Stomach (tissue), 19 donors: ENCODE measurements around the gene GPBP1. TPM values are rescaled to one million over a fixed set of nuclear protein-coding genes. Genes with fewer than 3 reads are reported as not detected.
A peak's percentile ranks its signal among the peaks of the same experiment; 100 is the strongest.

Source experiments
- DNase-seq, 2 donors: peaks; one replicate each; pipeline versions ENCODE4 v3.0.0 to v3.0.0-alpha.2; 2013 to 2019
- H3K27ac ChIP-seq, 5 donors: fragments of 200-600 bp in 4 of 5; sonication (generic) in 4 of 5; one replicate each; pipeline ENCODE4 v1.5.1; 2013 to 2019; ENCODE audit warnings: mild to moderate bottlenecking in 1 of 5, moderate library complexity in 1 of 5
- H3K27me3 ChIP-seq, 3 donors: fragments of 200-600 bp; sonication (generic); one replicate each; pipeline ENCODE4 v1.5.1; 2017 to 2019; ENCODE audit warnings: mixed run types in 1 of 3
- H3K36me3 ChIP-seq, 4 donors: fragments of 200-600 bp; sonication (generic); 1 replicate in 3 of 4; 2 replicates in 1 of 4; pipeline ENCODE4 v1.5.1; 2016 to 2019
- H3K4me1 ChIP-seq, 4 donors: fragments of 200-600 bp; sonication (generic); one replicate each; pipeline ENCODE4 v1.5.1; 2016 to 2019
- H3K4me3 ChIP-seq, 4 donors: fragments of 200-600 bp; sonication (generic) in 3 of 4; one replicate each; pipeline ENCODE4 v1.5.1; 2016 to 2019; ENCODE audit warnings: mild to moderate bottlenecking in 1 of 4
- H3K9me3 ChIP-seq, 4 donors: fragments of 200-600 bp; sonication (generic); one replicate each; pipeline ENCODE4 v1.5.1; 2016 to 2019
- EP300 ChIP-seq: sonication (generic); formaldehyde crosslinking; IDR thresholded peaks from one replicate; pipeline ENCODE4 v1.6.1; 2017; ENCODE audit warnings: antibody characterized with exemption
- POLR2A ChIP-seq, 4 donors: fragments of 450-650 bp; IDR thresholded peaks; one replicate each; pipeline ENCODE4 v1.6.1; 2016; ENCODE audit warnings: antibody characterized with exemption in 4 of 4, control low read depth in 2 of 4, mild to moderate bottlenecking in 1 of 4, moderate library complexity in 1 of 4
- POLR2AphosphoS5 ChIP-seq, 3 donors: sonication (generic); formaldehyde crosslinking; IDR thresholded peaks; one replicate each; pipeline ENCODE4 v1.6.1; 2016; ENCODE audit warnings: antibody characterized with exemption in 3 of 3
- WGBS, 5 donors: extraction: QIAGEN DNeasy Blood & Tissue Kit in 3 of 5; methylation state at CpG; one replicate each; pipeline versions ENCODE4 v1.1.5 to v1.1.7; 2013 to 2018; 5-methylcytosine and 5-hydroxymethylcytosine counted together
- intact Hi-C: fragments of 100-400 bp; cut with DNase I; formaldehyde crosslinking; loops from one replicate; pipeline ENCODE4 v1.15.1; 2023; ENCODE audit warnings: low total_unique reads
- long read RNA-seq, 10 donors: transcript quantifications; one replicate each; lab custom pipeline, GENCODE V29; 2026
- polyA plus RNA-seq, 3 donors: library from polyadenylated mRNA; stranded (reverse); fragments of 200-250 nt; gene quantifications; one replicate each; pipeline ENCODE4 v1.2.3, GENCODE V29; 2013
- total RNA-seq, 5 donors: library from RNA; depleted of rRNA; stranded (reverse); fragments of >200 nt; gene quantifications; one replicate each; pipeline versions ENCODE4 v1.1.0 to v1.2.3, GENCODE V29; 2014 to 2016
- TF ChIP-seq, protein P1 (sequence below), 7 experiments: fragments of 450-650 bp in 4 of 7; fragments of 200-600 bp in 3 of 7; sonication (generic) in 3 of 7; IDR thresholded peaks; one replicate each; pipeline ENCODE4 v1.5.1; 2016 to 2019; ENCODE audit warnings: antibody characterized with exemption in 7 of 7, control low read depth in 2 of 7, mild to moderate bottlenecking in 1 of 7
- donor health status: healthy with polysubstance abuse.
- donor health status: Bipolar disorder and iron deficiency.
- donor health status: healthy.

GPBP1 gene, protein sequence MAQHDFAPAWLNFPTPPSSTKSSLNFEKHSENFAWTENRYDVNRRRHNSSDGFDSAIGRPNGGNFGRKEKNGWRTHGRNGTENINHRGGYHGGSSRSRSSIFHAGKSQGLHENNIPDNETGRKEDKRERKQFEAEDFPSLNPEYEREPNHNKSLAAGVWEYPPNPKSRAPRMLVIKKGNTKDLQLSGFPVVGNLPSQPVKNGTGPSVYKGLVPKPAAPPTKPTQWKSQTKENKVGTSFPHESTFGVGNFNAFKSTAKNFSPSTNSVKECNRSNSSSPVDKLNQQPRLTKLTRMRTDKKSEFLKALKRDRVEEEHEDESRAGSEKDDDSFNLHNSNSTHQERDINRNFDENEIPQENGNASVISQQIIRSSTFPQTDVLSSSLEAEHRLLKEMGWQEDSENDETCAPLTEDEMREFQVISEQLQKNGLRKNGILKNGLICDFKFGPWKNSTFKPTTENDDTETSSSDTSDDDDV
- total RNA-seq, result 100 to 1,000 TPM in 1 of 5 donors, 10 to 100 TPM in 4; 35.0 to 155 (median 75.4) TPM
- 10 to 100 TPM; 29.8 to 48.9 (median 44.0) TPM for polyA plus RNA-seq
- long read RNA-seq, donor 1, full-length matches to known transcripts, result 2 of 2 reads
- long read RNA-seq, donor 1, partial matches to known transcripts, result 0 of 2 reads
- long read RNA-seq, donor 1, other reads (novel, unspliced or antisense), result 0 of 2 reads
- long read RNA-seq, donor 2, full-length matches to known transcripts, result 2 of 10 reads
- long read RNA-seq, donor 2, partial matches to known transcripts, result 8 of 10 reads
- long read RNA-seq, donor 2, other reads (novel, unspliced or antisense), result 0 of 10 reads
- long read RNA-seq, donor 3, partial matches to known transcripts, result 0 of 2 reads
- long read RNA-seq, donor 3, other reads (novel, unspliced or antisense), result 0 of 2 reads
- long read RNA-seq, donor 4, partial matches to known transcripts, result 0 of 1 reads
- long read RNA-seq, donor 4, other reads (novel, unspliced or antisense), result 0 of 1 reads
- long read RNA-seq, donor 5, partial matches to known transcripts, result 10 of 13 reads
- long read RNA-seq, donor 5, other reads (novel, unspliced or antisense), result 0 of 13 reads
- long read RNA-seq, donor 6, full-length matches to known transcripts, result 11 of 28 reads
- long read RNA-seq, donor 6, partial matches to known transcripts, result 17 of 28 reads
- long read RNA-seq, donor 6, other reads (novel, unspliced or antisense), result 0 of 28 reads
- long read RNA-seq, donor 7, full-length matches to known transcripts, result 1 of 6 reads
- long read RNA-seq, donor 7, partial matches to known transcripts, result 5 of 6 reads
- long read RNA-seq, donor 7, other reads (novel, unspliced or antisense), result 0 of 6 reads
- long read RNA-seq, donor 8, full-length matches to known transcripts, result 2 of 14 reads
- long read RNA-seq, donor 8, partial matches to known transcripts, result 12 of 14 reads
- long read RNA-seq, donor 8, other reads (novel, unspliced or antisense), result 0 of 14 reads
- long read RNA-seq, donor 9, partial matches to known transcripts, result 19 of 20 reads
- long read RNA-seq, donor 9, other reads (novel, unspliced or antisense), result 0 of 20 reads
- long read RNA-seq, donor 10, partial matches to known transcripts, result 0 of 3 reads
- long read RNA-seq, donor 10, other reads (novel, unspliced or antisense), result 0 of 3 reads

DNA sequence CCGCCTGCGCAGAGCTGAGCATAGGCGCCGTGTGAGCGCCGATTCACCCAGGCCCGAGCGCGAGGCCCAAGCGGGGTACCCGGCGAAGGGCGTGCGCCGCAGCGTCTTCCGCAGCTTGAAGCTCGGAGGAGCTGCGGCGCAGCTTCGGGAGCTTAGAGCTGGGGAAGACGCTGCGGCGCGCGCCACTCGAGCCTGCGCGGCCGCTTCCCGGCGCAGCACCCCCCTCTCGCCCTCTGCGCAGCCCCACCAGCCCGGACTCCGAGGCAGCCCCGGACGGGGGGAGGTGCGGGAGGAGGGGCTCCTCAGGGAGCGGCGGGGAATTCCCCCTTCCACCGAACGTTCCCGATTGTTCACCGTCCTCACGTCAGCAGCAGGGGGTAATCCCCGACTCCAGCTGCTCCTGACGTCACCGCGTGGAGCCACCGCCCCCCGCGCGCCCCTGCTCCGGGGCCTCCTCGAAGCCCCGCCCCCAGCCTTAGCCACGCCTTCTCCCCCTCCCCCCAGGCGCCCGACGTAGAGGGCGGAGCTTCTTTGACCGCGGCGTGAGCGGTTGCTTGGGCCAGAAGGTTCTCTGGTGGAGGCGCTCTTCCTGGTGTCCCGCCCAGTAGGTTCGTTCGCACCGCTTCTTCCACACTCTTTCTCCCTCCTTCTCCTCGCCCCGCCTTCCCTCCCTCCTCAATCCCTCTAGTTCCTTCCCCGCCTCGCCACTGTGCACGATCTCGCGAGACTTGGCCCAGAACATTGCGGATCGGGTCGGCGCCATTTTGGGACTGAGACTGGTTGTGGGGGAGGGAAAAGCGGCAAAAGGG is at the start of gene GPBP1:
GPBP1 (plus strand) TSS at position 741 of the 809 bp plus-strand sequence. CDS start 40,072 bp downstream, outside the sequence.
- H3K36me3 ChIP-seq, result no peaks in the 10 kb centered on the region
- DNase-seq, result peak; percentile 98 to 100
- TF ChIP-seq, protein P1, sequence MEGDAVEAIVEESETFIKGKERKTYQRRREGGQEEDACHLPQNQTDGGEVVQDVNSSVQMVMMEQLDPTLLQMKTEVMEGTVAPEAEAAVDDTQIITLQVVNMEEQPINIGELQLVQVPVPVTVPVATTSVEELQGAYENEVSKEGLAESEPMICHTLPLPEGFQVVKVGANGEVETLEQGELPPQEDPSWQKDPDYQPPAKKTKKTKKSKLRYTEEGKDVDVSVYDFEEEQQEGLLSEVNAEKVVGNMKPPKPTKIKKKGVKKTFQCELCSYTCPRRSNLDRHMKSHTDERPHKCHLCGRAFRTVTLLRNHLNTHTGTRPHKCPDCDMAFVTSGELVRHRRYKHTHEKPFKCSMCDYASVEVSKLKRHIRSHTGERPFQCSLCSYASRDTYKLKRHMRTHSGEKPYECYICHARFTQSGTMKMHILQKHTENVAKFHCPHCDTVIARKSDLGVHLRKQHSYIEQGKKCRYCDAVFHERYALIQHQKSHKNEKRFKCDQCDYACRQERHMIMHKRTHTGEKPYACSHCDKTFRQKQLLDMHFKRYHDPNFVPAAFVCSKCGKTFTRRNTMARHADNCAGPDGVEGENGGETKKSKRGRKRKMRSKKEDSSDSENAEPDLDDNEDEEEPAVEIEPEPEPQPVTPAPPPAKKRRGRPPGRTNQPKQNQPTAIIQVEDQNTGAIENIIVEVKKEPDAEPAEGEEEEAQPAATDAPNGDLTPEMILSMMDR (IDR thresholded peaks at IDR 0.05), result no peak
- peak; percentile 60 for TF ChIP-seq EP300
- peak; percentile 81 to 84 (median 82) for TF ChIP-seq POLR2AphosphoS5 (IDR thresholded peaks at IDR 0.05)
- TF ChIP-seq POLR2A (IDR thresholded peaks at IDR 0.05), result peak in 1 of 4 donors; percentile 47
- intact Hi-C loops, result no loop called here
- peak within 1 kb of the TSS; percentile 80 to 96 (median 89) for H3K4me3 ChIP-seq
- no peaks in the 10 kb centered on the region for H3K9me3 ChIP-seq
- H3K27ac ChIP-seq, result peak within 1 kb of the TSS; percentile 97 to 100 (median 100)
- H3K27me3 ChIP-seq, result no peaks in the 10 kb centered on the region
- H3K4me1 ChIP-seq, result peaks cover 11 to 49% (median 31%) of the 10 kb centered on the region in 4 donors
- WGBS, 5 donors, result 0 to 1% (median 0%) methylated on average over 41 to 83 of the region's 83 CpGs

DNA sequence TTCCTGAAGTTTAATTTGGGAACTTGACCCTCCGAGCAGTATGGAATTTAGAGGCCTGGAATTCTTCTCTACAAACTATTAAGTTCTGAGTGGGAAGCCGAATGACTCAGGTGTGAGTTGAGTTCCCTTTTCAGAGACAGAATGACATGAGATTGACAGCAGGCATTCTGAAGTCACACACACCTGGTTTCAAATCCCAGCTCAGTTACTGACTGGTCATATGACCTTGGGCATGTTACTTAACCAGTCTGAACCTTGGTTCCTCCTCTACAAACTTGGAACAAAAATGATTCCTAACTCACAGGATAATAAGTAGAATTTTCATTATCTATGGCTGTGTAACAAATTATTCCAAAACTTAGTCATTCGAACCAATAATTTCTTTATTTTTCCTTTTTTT is 45.5 kb upstream of the GPBP1 start:
- H3K27ac ChIP-seq, result no peak overlapping the region
- H3K27me3 ChIP-seq, result no peaks in the 10 kb centered on the region
- TF ChIP-seq, protein P1 (IDR thresholded peaks at IDR 0.05), result no peak
- TF ChIP-seq POLR2AphosphoS5 (IDR thresholded peaks at IDR 0.05), result no peak
- H3K9me3 ChIP-seq, result peaks cover 0 to 4% (median 0%) of the 10 kb centered on the region in 4 donors
- peak in 1 of 2 donors; percentile 6 for DNase-seq
- H3K36me3 ChIP-seq, result no peaks in the 10 kb centered on the region
- intact Hi-C loops, result no loop called here
- H3K4me3 ChIP-seq, result no peak overlapping the region
- H3K4me1 ChIP-seq, result no peaks in the 10 kb centered on the region
- WGBS, 5 donors, result 90 to 95% (median 91%) methylated on average over 3 of the region's 3 CpGs

DNA sequence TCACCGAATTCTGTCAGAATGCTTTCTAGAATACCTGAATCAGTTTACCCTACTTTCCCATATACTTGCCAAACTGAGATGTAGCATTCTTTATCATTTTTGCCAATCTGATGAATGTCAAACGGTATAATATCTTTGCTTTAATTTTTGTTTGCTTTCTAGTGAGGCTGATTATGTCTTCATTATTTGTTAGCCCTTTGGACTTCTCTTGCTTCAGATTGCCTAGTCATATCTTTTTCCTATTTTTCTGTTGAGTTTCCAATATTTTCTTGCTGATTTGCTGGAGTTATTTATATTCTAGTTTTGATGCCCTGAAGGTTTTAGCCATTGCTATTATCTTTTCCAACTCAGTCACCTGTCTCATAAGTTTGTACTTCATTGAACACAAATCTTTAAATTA is 40.3 kb upstream of the GPBP1 start:
- 61 to 76% (median 64%) methylated on average over 2 of the region's 2 CpGs for WGBS, 5 donors
- no peak for TF ChIP-seq POLR2AphosphoS5 (IDR thresholded peaks at IDR 0.05)
- TF ChIP-seq POLR2A (IDR thresholded peaks at IDR 0.05), result no peak
- TF ChIP-seq, protein P1 (IDR thresholded peaks at IDR 0.05), result no peak
- no peak for TF ChIP-seq EP300
- no peak overlapping the region for H3K27ac ChIP-seq
- DNase-seq, result no peak
- intact Hi-C loops, result no loop called here
- H3K36me3 ChIP-seq, result no peaks in the 10 kb centered on the region
- H3K9me3 ChIP-seq, result no peaks in the 10 kb centered on the region
- H3K4me1 ChIP-seq, result no peaks in the 10 kb centered on the region
- H3K4me3 ChIP-seq, result no peak overlapping the region
- H3K27me3 ChIP-seq, result peaks cover 0 to 5% (median 0%) of the 10 kb centered on the region in 3 donors
